ENCODE data around the gene UST. TPM values are rescaled to one million over a fixed set of nuclear protein-coding genes. Genes with fewer than 3 reads are reported as not detected.

UST gene
- total RNA-seq, 1 donor, result 13.0 TPM

- DNase-seq (ENCODE audit: low read depth), result no peak
- no peak overlapping the region for H3K4me3 ChIP-seq (ENCODE audit: low read depth, low read length)
- TF ChIP-seq CTCF (IDR thresholded peaks at IDR 0.05; ENCODE audit: insufficient read depth, low read depth, low read length), result no peak
Measured at GRCh38 chr6:149046164-149046821, 299.5 kb downstream of the UST start.

- no peak overlapping the region for H3K4me3 ChIP-seq (ENCODE audit: low read depth, low read length)
- TF ChIP-seq CTCF (IDR thresholded peaks at IDR 0.05; ENCODE audit: insufficient read depth, low read depth, low read length), result no peak
- DNase-seq (ENCODE audit: low read depth), result peak; percentile 55
Measured at GRCh38 chr6:149046822-149047246, 300.0 kb downstream of the UST start.

- TF ChIP-seq CTCF (IDR thresholded peaks at IDR 0.05; ENCODE audit: insufficient read depth, low read depth, low read length), result no peak
- DNase-seq (ENCODE audit: low read depth), result peak; percentile 28
- H3K4me3 ChIP-seq (ENCODE audit: low read depth, low read length), result no peak overlapping the region
Measured at GRCh38 chr6:149049230-149049629, 302.4 kb downstream of the UST start.

GRCh38 chr6:149050160-149050559 lies 303.3 kb downstream of the UST start:
- H3K4me3 ChIP-seq (ENCODE audit: low read depth, low read length), result no peak overlapping the region
- no peak for TF ChIP-seq CTCF (IDR thresholded peaks at IDR 0.05; ENCODE audit: insufficient read depth, low read depth, low read length)
- DNase-seq (ENCODE audit: low read depth), result no peak

- no peak for TF ChIP-seq CTCF (IDR thresholded peaks at IDR 0.05; ENCODE audit: insufficient read depth, low read depth, low read length)
- no peak overlapping the region for H3K4me3 ChIP-seq (ENCODE audit: low read depth, low read length)
- no peak for DNase-seq (ENCODE audit: low read depth)
Measured at GRCh38 chr6:149052350-149053106, 305.7 kb downstream of the UST start.

- no peak for TF ChIP-seq CTCF (IDR thresholded peaks at IDR 0.05; ENCODE audit: insufficient read depth, low read depth, low read length)
- no peak for DNase-seq (ENCODE audit: low read depth)
Measured at GRCh38 chr6:149053848-149054558, 307.2 kb downstream of the UST start.

More at GRCh38 chr6:149053848-149054558, 307.2 kb downstream of the UST start:
- H3K4me3 ChIP-seq (ENCODE audit: low read depth, low read length), result no peak overlapping the region
